ENCODE measurements around the gene MYB.
"Not testable (repeated sequence)": the region's sequence is repeated elsewhere in the genome, so short reads cannot be mapped to it uniquely, and the experiment has no call there.

MYB gene

DNA sequence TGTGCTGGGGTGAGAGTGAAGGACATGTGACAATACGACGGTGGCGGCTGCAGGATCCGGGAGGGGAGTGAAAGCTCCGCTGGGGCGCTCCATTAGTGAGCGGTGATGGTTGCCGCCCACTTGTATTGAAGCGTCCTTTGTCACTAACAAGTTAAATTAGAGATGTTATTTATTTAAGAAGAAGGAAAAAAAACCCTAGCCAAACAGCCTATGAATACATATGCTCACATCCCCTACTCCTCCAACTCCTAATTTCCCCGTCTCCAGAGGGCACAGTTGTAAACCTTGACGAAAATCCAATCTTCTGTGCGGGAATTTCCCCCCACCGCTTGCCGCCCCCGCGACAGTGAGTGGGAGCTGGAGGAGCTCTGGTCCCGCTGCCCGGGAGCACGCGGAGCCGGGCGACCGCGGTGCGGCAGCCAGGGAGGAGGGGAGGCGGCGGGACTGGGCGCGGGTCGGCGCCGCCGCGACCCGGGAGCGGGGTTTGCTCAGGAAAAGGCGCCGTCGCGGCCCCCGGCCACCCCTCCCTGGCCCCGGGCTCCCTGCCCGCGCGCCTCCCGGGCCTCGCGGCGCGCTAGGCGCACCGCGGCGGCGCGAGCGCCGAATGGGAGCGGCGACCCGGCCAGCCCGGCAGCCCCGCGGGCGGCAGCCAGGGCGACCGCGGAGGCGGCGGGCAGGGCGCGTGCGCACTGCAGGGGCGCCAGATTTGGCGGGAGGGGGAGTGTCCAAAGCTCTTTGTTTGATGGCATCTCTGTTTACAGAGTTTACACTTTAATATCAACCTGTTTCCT is at the start of gene MYB:
MYB (plus strand) TSS at position 767 of the 791 bp plus-strand sequence. CDS start 206 bp downstream, outside the sequence.
- peak; percentile 57 to 77 for DNase-seq

GRCh38 chr6:135132776-135133175 is 48.3 kb upstream of the MYB start:
- DNase-seq: no peak

DNA sequence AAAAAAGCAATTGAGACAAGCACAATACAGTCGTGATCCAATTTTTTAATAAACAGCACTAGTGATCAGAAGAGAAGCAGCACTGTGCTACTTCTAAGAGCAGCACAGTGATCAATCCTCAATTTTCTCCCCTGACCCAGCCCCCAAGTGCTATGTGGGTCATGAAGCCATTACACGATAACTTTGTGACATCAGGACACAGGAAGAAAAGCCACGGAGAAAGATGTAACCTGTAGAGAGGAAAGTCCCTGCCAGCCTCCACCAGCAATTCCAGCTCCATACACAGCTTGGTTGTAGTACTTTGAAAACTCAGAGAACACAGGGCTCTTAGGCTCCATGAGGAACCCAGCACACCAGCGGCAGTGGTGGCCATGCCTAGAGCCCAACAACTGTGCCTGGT is 45.3 kb upstream of the MYB start:
- DNase-seq: no peak

- DNase-seq: no peak
These were observed 43.3 kb upstream of the MYB start for GRCh38 chr6:135137826-135138225.

DNA sequence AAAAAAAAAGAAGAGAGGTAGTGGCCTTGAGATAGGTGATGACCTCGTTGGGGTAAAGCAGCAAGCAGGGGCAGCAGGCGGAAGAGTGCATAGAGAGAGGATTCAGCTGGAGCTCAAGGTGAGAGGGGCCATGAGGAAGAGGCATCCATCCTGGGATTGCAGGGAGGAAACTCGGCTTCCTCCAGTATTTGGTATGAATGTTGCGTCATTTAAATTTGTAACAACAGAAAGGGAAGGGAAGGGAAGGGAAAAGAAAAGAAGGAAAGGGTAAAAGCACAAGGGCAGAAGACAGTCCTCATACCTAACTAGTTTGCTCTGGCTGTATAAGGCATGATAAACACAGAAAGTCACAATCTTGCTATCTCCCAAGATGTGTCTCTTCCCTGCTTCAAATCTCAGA is 39.9 kb upstream of the MYB start:
- no peak for DNase-seq

DNA sequence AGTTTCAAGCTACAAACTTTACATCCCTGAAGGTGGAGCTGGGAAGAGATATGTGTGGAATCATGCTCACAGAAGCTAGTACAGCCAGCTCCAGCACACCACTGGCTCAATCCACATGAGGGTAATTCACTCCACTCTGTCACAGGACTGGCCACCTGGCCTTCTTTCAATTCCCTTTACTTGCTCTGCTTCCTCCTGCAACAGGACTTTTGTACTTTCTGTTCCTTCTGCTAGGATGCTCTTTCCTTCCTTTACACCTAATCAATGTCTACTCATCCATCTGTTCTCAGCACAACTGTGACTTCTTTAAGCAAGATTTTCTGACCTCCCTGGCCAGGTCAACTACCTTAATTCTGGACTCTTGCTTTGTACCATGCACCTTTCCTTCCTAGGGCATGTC is 39.4 kb upstream of the MYB start:
- no peak for DNase-seq

DNA sequence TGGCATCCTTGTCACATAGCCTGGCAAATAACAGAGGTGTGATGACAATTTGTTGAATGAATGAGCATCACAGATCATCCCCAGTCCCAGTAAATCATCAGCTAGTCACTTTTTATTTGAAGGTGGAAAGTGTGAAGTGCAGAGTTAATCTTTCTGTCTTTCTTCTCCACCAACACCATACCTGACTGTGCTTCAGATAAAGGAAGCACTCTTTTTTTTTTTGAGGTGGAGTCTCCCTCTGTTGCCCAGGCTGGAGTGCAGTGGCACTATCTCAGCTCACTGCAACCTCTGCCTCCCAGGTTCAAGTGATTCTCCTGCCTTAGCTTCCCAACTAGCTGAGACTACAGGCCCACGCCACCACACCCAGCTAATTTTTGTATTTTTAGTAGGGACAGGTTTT is 38.9 kb upstream of the MYB start:
- not testable (repeated sequence) for DNase-seq

- no peak for DNase-seq
These were observed 36.4 kb upstream of the MYB start for GRCh38 chr6:135144673-135145062.

- peak in 1 of 2 experiments; percentile 10 for DNase-seq
These were observed 35.9 kb upstream of the MYB start for GRCh38 chr6:135145063-135145800.

- no peak for DNase-seq
These were observed 34.8 kb upstream of the MYB start for GRCh38 chr6:135146162-135146934.

- DNase-seq: no peak
These were observed 33.2 kb upstream of the MYB start for GRCh38 chr6:135147637-135148592.

DNA sequence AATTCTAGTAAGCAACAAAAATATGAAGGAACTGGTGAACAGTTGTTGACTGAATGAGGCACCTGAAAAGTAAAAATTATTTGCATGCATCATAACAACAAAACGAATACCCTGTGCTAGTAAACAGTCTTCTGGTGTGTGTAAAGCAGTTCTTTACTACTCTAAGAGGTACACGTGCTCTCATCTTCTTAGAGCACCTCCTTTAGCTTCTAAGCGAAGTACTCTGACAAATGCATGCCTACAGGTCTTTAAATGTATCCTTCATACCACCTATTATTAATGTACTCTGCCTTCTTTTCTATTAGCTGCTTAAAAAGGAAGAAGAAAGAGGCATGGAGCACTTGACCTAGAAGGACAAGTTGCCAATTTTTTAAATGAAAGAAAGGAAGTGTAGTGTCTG is 32.2 kb upstream of the MYB start:
- no peak for DNase-seq

GRCh38 chr6:135149376-135149775 is 31.7 kb upstream of the MYB start:
- no peak for DNase-seq

DNA sequence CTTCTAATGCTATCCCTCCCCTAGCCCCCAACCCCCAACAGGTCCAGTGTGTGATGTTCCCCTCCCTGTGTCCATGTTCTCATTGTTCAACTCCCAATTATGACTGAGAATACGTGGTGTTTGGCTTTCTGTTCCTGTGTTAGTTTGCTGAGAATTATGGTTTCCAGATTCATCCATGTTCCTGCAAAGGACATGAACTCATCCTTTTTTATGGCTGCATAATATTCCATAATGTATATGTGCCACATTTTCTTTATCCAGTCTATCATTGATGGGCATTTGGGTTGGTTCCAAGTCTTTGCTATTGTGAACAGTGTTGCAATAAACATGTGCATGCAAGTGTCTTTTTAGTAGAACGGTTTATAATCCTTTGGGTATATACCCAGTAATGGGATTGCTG is 30.6 kb upstream of the MYB start:
- DNase-seq: not testable (repeated sequence)

GRCh38 chr6:135154125-135154524 is 27.0 kb upstream of the MYB start:
- not testable (repeated sequence) for DNase-seq

DNA sequence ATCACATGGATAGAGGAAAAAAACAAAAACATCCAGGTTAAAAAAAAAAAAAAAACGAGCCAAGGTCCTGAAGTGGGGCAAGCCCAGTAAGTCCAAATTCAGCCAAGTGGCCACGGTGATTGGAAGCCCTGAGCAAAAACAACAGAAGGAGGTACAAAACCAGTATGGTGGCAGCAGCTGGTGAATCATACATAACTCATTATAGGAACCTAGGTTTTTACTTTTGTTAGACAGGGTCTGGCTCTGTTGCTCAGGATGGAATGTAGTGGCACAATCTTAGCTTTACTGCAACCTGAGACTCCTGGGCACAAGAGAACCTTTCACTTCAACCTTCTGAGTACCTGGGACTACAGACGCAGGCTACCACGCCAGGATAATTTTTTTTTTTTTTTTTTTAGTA is 22.7 kb upstream of the MYB start:
- DNase-seq: no peak

GRCh38 chr6:135159531-135159930 is 21.6 kb upstream of the MYB start:
- no peak for DNase-seq

DNA sequence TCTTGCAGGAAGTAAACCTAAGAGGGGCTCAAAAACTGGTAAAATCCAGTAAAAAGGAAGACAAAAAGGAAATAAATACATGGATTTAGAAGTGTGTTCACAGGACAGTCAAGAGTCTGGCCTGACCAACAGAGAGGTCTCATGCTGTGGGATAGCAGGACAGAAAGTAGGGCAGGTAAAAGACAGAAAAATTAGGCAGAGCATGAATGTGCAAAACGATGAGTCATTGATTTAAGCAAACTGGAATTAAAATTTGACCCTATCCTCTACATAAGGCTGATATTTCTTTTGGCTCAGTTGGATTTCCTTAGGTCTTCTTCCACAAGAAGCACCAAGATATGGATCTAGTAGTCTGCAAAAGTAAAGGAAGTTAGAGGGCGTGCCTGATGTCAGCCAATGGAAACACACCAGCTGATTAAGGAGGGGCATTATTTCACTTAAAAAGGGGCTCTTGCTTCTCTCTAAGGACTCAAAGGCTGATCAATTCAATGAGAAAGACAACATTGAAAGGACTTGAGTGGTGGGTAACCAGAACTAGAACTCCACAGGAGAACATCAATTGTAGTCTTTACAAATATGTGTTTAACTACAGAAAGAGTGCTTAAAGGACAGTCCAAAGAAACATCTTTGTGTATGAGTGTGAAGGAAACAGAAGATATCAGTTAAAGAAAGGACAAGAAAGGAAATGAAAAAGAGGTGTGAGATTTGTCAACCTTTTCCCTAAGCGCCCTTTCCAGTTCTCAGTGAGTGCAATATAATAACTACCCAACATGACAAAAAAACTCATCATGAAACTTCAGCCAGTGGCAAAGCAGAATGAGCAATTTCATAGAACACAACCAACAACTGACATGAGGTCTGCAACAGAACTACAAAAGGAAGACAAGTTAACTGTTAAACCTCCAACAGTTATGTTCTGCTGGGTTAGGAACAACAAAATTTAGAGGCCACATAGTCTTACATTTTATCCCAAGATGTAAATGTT is 19.4 kb upstream of the MYB start:
- DNase-seq: no peak

DNA sequence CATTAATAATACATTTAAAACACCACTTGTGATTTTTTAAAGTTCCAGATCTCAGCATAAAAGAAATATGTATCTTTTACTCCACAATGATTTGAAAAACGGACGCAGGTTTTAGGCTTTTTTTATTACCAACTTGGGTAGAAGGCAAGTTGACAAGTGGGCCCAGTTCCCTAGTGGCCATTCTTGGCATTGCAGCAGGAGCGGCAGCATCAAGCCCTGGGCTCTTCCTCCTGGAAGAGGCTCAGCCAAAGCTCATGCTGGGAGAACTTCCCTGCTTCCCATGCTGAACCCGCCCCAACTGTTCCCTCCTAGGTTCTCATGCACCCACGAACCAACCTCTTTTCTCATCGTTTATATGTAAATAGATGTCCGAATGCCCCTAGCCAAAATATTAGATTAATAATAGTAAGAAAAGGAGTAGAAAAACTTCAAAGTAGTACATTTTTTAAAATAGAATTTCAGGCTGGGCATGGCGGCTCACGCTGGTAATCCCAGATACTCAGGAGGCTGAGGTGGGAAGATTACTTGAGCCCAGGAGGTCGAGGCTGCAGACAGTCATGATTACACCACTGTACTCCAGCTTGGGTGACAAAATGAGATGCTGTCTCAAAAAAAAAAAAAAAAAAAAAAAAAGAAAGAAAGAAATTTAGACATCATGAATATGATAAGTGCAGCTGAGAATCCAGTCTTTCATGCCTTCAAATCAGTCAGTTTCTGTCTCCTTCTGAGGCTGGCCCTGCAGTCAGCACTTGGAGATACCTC is 18.2 kb upstream of the MYB start:
- DNase-seq: peak; percentile 6 to 7

DNA sequence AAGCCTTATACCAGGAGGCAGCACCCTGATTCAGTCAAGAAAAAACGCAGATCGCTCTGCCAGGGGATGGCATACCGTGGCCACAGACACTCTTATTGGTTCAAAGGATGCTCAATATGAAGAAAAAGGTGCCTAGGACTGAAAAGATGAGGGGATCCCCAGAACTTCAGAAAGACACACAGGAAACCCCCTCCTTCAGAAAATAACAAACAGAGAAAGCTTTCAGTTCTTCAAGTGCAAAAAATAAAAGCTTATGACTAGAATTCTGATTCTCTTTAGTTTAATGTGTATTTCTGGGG is 17.7 kb upstream of the MYB start:
- no peak for DNase-seq

DNA sequence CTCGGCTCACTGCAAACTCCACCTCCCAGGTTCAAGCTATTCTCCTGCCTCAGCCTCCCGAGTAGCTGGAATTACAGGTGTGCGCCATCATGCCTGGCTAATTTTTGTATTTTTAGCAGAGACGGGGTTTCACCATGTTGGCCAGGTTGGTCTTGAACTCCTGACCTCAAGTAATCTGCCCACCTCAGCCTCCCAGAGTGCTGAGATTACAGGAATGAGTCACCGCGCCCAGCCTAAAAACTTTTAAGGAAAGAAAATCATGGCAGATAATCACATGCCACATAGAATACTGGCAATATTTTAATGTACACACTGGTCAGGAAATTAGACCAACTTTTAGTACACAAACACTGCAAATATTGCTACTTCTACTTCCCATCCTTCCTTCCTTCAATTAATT is 16.7 kb upstream of the MYB start:
- not testable (repeated sequence) for DNase-seq
